ENCODE data around the gene ARHGAP5. TPM values are rescaled to one million over a fixed set of nuclear protein-coding genes. Genes with fewer than 3 reads are reported as not detected.

The ARHGAP5 gene
- total and polyA plus RNA-seq, 9 of the 15 experiments (the other 6 are each of a cell fraction or from before 2014, with no cell fraction given): 3.1 to 21.8 (median 12.1) TPM

DNA sequence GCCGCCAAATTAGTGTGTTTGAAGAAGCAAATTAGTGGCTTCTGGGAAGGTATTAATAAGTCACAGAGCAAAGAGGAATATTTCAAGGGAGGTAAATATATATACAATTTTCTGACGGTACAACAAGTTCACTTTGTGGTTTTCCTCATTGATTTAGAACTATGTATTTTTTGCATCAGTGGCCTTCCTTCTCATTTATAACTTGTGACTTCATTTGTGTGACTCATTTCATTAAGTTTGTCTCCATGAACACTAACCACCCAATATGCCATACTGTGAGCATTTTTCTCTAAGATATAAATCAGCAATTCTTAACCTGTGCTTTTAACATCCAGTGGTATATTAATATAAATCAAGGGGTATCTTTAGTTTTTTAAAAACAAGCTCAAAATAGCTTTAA, 29.3 kb upstream of the ARHGAP5 start:
- Histone ChIP-seq H3K79me2 (ENCODE audit: control insufficient read depth, insufficient read depth, low read length) (no peaks in the 10 kb centered on the region), H3K9me3 (replicated peaks; ENCODE audit: control insufficient read depth, insufficient read depth, low read depth, low read length) (no peaks in the 10 kb centered on the region), H4K20me1 (replicated peaks; ENCODE audit: control insufficient read depth, insufficient read depth, low read length) (no peaks in the 10 kb centered on the region), H3K27ac (ENCODE audit: extremely low read depth, low read depth, low read length) (no peak overlapping the region), H3K9me1 (ENCODE audit: control insufficient read depth, insufficient read depth, low read length) (no peaks in the 10 kb centered on the region), H3K4me2 (ENCODE audit: insufficient read depth, low read length) (no peak overlapping the region), H3K4me1 (replicated peaks in 1 of 2; ENCODE audit: control insufficient read depth in 2 of 2, insufficient read depth in 2 of 2, low read length in 2 of 2) (no peaks in the 10 kb centered on the region), H3K27me3 (ENCODE audit: control insufficient read depth in 2 of 2, insufficient read depth in 2 of 2, low read length in 2 of 2) (peaks cover 0 to 7% of the 10 kb centered on the region in 2 experiments; a peak in 1 of 5 replicates), H3K36me3 (ENCODE audit: control insufficient read depth, insufficient read depth, low read length) (no peaks in the 10 kb centered on the region), H2AFZ (ENCODE audit: low read depth, low read length) (no peak overlapping the region), H3K4me3 (no peak overlapping the region), H3K9ac (ENCODE audit: insufficient read depth in 1 of 2, low read depth in 2 of 2, low read length in 2 of 2) (no peak overlapping the region)
- TF ChIP-seq ZNF445 (CRISPR knock-in tag; IDR thresholded peaks at IDR 0.05; ENCODE audit: low read depth): no peak
- TF ChIP-seq SETDB1 (IDR thresholded peaks at IDR 0.05; ENCODE audit: low read length): no peak
- TF ChIP-seq HOMEZ (CRISPR knock-in tag; IDR thresholded peaks at IDR 0.05): no peak
- FAIRE-seq: no peak
- BruUV-seq (replicated peaks): no TSS peak
- in situ Hi-C loops (cut with MboI) (no loop called here), intact Hi-C loops (cut with micrococcal nuclease) (no loop called here)
- CTCF ChIA-PET (ENCODE audit: low intra/inter-chr PET ratio): no interaction called here
- DNase-seq (ENCODE audit: extremely low read depth in 1 of 4, low spot score in 3 of 4): no peak
- 3% methylated on average over 2 of the region's 2 CpGs for WGBS (ENCODE audit: insufficient coverage, low coverage, missing lambda C conversion rate)
- POLR2A ChIA-PET: no interaction called here
- ATAC-seq: no peak

DNA sequence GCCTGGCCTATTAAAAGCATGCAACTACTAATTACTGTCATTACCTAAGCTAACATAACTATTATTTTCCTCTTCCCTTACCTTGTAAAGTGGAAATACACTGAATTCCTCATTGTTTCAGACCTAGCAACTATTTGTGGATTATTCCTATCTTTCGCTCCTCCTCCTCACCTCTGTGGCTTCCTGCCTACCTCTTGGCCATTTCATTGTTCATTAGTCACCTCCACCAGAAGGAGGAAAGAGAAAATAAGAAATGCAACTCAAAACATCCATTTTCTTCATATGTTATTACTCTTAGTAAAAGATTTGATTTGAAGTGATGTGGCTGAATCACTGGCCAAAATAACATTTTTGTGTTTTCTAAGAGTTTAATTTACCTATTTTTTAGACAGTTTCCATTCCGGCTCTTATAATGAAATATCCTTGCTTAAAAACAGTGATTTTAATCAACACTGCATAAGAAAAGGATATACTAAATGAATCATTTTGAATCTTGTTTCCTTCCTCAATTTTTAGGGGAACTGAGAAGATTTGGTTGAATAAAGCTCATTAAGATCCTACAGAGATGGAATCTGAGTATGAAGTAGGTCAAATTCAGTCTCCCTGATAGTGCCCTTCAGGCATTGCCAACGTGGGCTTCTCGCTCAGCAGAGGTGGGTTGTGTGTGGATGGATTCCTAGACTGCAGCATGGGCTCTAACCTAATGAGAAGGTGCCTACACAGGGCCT, 27.6 kb upstream of the ARHGAP5 start:
- ChIA-PET CTCF (ENCODE audit: low intra/inter-chr PET ratio) (no interaction called here), POLR2A (no interaction called here)
- no peak overlapping the region for H3K27ac ChIP-seq (ENCODE audit: extremely low read depth, low read depth, low read length)
- FAIRE-seq: no peak
- no TSS peak for BruUV-seq (replicated peaks)
- 9% methylated on average over 4 of the region's 4 CpGs for WGBS (ENCODE audit: insufficient coverage, low coverage, missing lambda C conversion rate)
- H3K9me3 ChIP-seq (replicated peaks; ENCODE audit: control insufficient read depth, insufficient read depth, low read depth, low read length): no peaks in the 10 kb centered on the region
- no peaks in the 10 kb centered on the region for H3K36me3 ChIP-seq (ENCODE audit: control insufficient read depth, insufficient read depth, low read length)
- no peak for ATAC-seq
- no peaks in the 10 kb centered on the region for H4K20me1 ChIP-seq (replicated peaks; ENCODE audit: control insufficient read depth, insufficient read depth, low read length)
- H3K9me1 ChIP-seq (ENCODE audit: control insufficient read depth, insufficient read depth, low read length): no peaks in the 10 kb centered on the region
- H3K4me3 ChIP-seq: no peak overlapping the region
- no peak overlapping the region for H2AFZ ChIP-seq (ENCODE audit: low read depth, low read length)
- intact Hi-C loops (cut with micrococcal nuclease): no loop called here
- H3K4me1 ChIP-seq (replicated peaks in 1 of 2; ENCODE audit: control insufficient read depth in 2 of 2, insufficient read depth in 2 of 2, low read length in 2 of 2): no peaks in the 10 kb centered on the region
- no peak for TF ChIP-seq YY1 (IDR thresholded peaks at IDR 0.05; ENCODE audit: borderline replicate concordance in 1 of 3, control insufficient read depth in 1 of 3, extremely low read depth in 1 of 3, insufficient read depth in 3 of 3, insufficient read length in 1 of 3, insufficient replicate concordance in 2 of 3, low read depth in 1 of 3, low read length in 2 of 3)
- no peak for TF ChIP-seq GTF2E2 (tag; IDR thresholded peaks at IDR 0.05)
- no peak for TF ChIP-seq TBP (optimal IDR thresholded peaks at IDR 0.05; ENCODE audit: low read depth, low read length)
- no peak for TF ChIP-seq HEY1 (CRISPR knock-in tag; IDR thresholded peaks at IDR 0.05; ENCODE audit: borderline replicate concordance)
- no peak for TF ChIP-seq SRSF7 (optimal IDR thresholded peaks at IDR 0.05; ENCODE audit: low read depth, low read length)
- TF ChIP-seq ZNF707 (CRISPR knock-in tag; conservative IDR thresholded peaks at IDR 0.05): no peak
- TF ChIP-seq ZNF57 (CRISPR knock-in tag; IDR thresholded peaks at IDR 0.05): no peak
- no peak for TF ChIP-seq CTCF (IDR thresholded peaks at IDR 0.05 in 2 of 3, conservative IDR thresholded peaks at IDR 0.05 in 1 of 3; ENCODE audit: insufficient read depth in 2 of 3, low read depth in 1 of 3, low read length in 3 of 3)
- no peak for TF ChIP-seq ZNF780A (CRISPR knock-in tag; IDR thresholded peaks at IDR 0.05)
- H3K27me3 ChIP-seq (ENCODE audit: control insufficient read depth in 2 of 2, insufficient read depth in 2 of 2, low read length in 2 of 2): peaks cover 0 to 7% of the 10 kb centered on the region in 2 experiments; a peak in 1 of 5 replicates
- H3K79me2 ChIP-seq (ENCODE audit: control insufficient read depth, insufficient read depth, low read length): no peaks in the 10 kb centered on the region
- H3K4me2 ChIP-seq (ENCODE audit: insufficient read depth, low read length): no peak overlapping the region
- in situ Hi-C loops (cut with MboI): loop anchor here (25.0 kb wide), 1 partner anchor 413 kb away; no protein-coding TSS in a partner anchor
- H3K9ac ChIP-seq (ENCODE audit: insufficient read depth in 1 of 2, low read depth in 2 of 2, low read length in 2 of 2): no peak overlapping the region
- no peak for DNase-seq (ENCODE audit: extremely low read depth in 1 of 4, low spot score in 3 of 4)

All from K562 (cell line).